ENCODE measurements around the gene CCDC149. TPM values are rescaled to one million over a fixed set of nuclear protein-coding genes. Genes with fewer than 3 reads are reported as not detected.

The CCDC149 gene
- total and polyA plus RNA-seq, 2 of the 8 experiments (the other 6 are each of a cell fraction or from before 2014, with no cell fraction given): 2.2 to 5.6 TPM

GRCh38 chr4:24764345-24764744 is 148.5 kb downstream of the CCDC149 start:
- 76% methylated on average over 3 of the region's 3 CpGs; no CpG with 5 or more reads in 1 of the 2 experiments for WGBS, 2 experiments (ENCODE audit: extremely low coverage in 1 of 2, insufficient coverage in 1 of 2, insufficient read length in 1 of 2, insufficient replicate concordance in 2 of 2, low coverage in 1 of 2, low lambda C conversion rate in 2 of 2, missing lambda C conversion rate in 1 of 2)
- Histone ChIP-seq H3K4ac (replicated peaks; ENCODE audit: insufficient read length, low read depth, low read length) (no peak overlapping the region), H3K79me1 (ENCODE audit: low read depth, low read length) (no peaks in the 10 kb centered on the region), H4K91ac (replicated peaks; ENCODE audit: insufficient read length, low read length) (no peak overlapping the region), H3K27me3 (replicated peaks in 1 of 4; ENCODE audit: control insufficient read depth in 3 of 4, extremely low read depth in 1 of 4, insufficient read depth in 3 of 4, low read length in 3 of 4) (no peaks in the 10 kb centered on the region), H2BK20ac (ENCODE audit: low read length) (no peak overlapping the region), H2BK15ac (ENCODE audit: low read length) (no peak overlapping the region), H2BK12ac (ENCODE audit: low read depth, low read length) (no peak overlapping the region), H3K4me2 (ENCODE audit: insufficient read depth in 1 of 2, low read depth in 2 of 2, low read length in 2 of 2) (no peak overlapping the region), H4K8ac (ENCODE audit: extremely low read depth, insufficient read depth, low read length) (no peak overlapping the region), H3K23me2 (ENCODE audit: low read depth, low read length) (no peaks in the 10 kb centered on the region), H2BK120ac (replicated peaks; ENCODE audit: low read depth, low read length) (no peak overlapping the region), H3K4me3 (ENCODE audit: extremely low read depth in 1 of 4, insufficient read depth in 2 of 4, low read depth in 3 of 4, low read length in 4 of 4) (no peak overlapping the region), H3K9me3 (ENCODE audit: insufficient read depth in 2 of 2, low read depth in 1 of 2, low read length in 1 of 2) (no peaks in the 10 kb centered on the region), H3K79me2 (ENCODE audit: control insufficient read depth in 1 of 2, insufficient read depth in 2 of 2, low read length in 2 of 2) (no peaks in the 10 kb centered on the region), H2AFZ (ENCODE audit: low read length) (no peak overlapping the region), H3K27ac (ENCODE audit: low read depth, low read length) (no peak overlapping the region), H3K18ac (ENCODE audit: extremely low read depth, low read length) (no peak overlapping the region), H2AK5ac (ENCODE audit: low read depth, low read length) (no peak overlapping the region), H2BK5ac (ENCODE audit: low read depth, low read length) (no peak overlapping the region), H3K36me3 (ENCODE audit: control insufficient read depth in 2 of 4, insufficient read depth in 4 of 4, low read length in 3 of 4) (no peaks in the 10 kb centered on the region), H3K56ac (replicated peaks; ENCODE audit: insufficient read length, low read depth, low read length) (no peak overlapping the region), H3K4me1 (replicated peaks in 1 of 4; ENCODE audit: control insufficient read depth in 3 of 4, insufficient read depth in 4 of 4, low read length in 3 of 4) (peaks cover 0 to 5% (median 2%) of the 10 kb centered on the region in 4 experiments; a peak in 2 of 7 replicates), H3K23ac (ENCODE audit: insufficient read length) (no peak overlapping the region), H3K9ac (replicated peaks in 1 of 4; ENCODE audit: extremely low read depth in 1 of 4, low read depth in 3 of 4, low read length in 3 of 4) (no peak overlapping the region), H3K14ac (ENCODE audit: insufficient read length) (no peak overlapping the region), H4K5ac (ENCODE audit: insufficient read length, low read depth, low read length) (no peak overlapping the region), H4K20me1 (replicated peaks in 1 of 2; ENCODE audit: control insufficient read depth in 1 of 2, insufficient read depth in 2 of 2, low read length in 2 of 2) (no peaks in the 10 kb centered on the region)
- no peak for FAIRE-seq
- TF ChIP-seq SAP30 (IDR thresholded peaks at IDR 0.05; ENCODE audit: insufficient read depth, insufficient replicate concordance, low read length): no peak
- TF ChIP-seq CHD1 (IDR thresholded peaks at IDR 0.05; ENCODE audit: low read depth, low read length): no peak
- no peak for TF ChIP-seq CBX5 (IDR thresholded peaks at IDR 0.05; ENCODE audit: low read depth, low read length)
- TF ChIP-seq EGR1 (IDR thresholded peaks at IDR 0.05; ENCODE audit: borderline replicate concordance, low read depth, low read length): no peak
- TF ChIP-seq TCF12 (IDR thresholded peaks at IDR 0.05; ENCODE audit: low read depth, low read length): no peak
- TF ChIP-seq SP2 (IDR thresholded peaks at IDR 0.05; ENCODE audit: low read length): no peak
- TF ChIP-seq CTBP2 (IDR thresholded peaks at IDR 0.05; ENCODE audit: borderline replicate concordance, insufficient read depth, insufficient read length, low read length): no peak
- no peak for TF ChIP-seq KDM1A (IDR thresholded peaks at IDR 0.05; ENCODE audit: borderline replicate concordance, low read length)
- TF ChIP-seq CTCF (IDR thresholded peaks at IDR 0.05; ENCODE audit: control extremely low read depth in 1 of 3, insufficient read depth in 1 of 3, low read depth in 1 of 3, low read length in 3 of 3): no peak
- TF ChIP-seq RXRA (IDR thresholded peaks at IDR 0.05; ENCODE audit: insufficient read depth, low read depth, low read length): no peak
- TF ChIP-seq SUZ12 (IDR thresholded peaks at IDR 0.05; ENCODE audit: low read length): no peak
- POLR2A ChIA-PET (ENCODE audit: partially characterized antibody): no interaction called here
- CTCF ChIA-PET (ENCODE audit: partially characterized antibody): interaction anchor here (0.6 to 1.6 kb wide), 3 partner anchors 19 to 338 kb away, joined by 3 to 4 read pairs (median 3); no protein-coding TSS in a partner anchor
- no peak for DNase-seq (ENCODE audit: low read depth in 1 of 2, low spot score in 2 of 2)
